H9 (cell line): ENCODE data around the gene TRPM3. TPM values are rescaled to one million over a fixed set of nuclear protein-coding genes. Genes with fewer than 3 reads are reported as not detected.

Experiments
- DNase-seq: peaks from one replicate; pipeline ENCODE4 v3.0.0-alpha.2; 2017
- H2AFZ ChIP-seq: one replicate; pipeline ENCODE4 v1.6.1; 2013; ENCODE audit warnings: mild to moderate bottlenecking, low read length, control low read depth, moderate library complexity
- H2AK5ac ChIP-seq: 2 replicates; pipeline ENCODE4 v1.6.1; 2013; ENCODE audit warnings: low read length, control low read depth, mixed read lengths; ENCODE audit not compliant: insufficient read length
- H2BK120ac ChIP-seq: one replicate; pipeline ENCODE4 v1.6.1; 2013; ENCODE audit warnings: low read depth, mild to moderate bottlenecking, low read length, control low read depth, inconsistent platforms; ENCODE audit not compliant: poor library complexity, severe bottlenecking
- H2BK12ac ChIP-seq: 2 replicates; pipeline ENCODE4 v1.6.1; 2013; ENCODE audit warnings: low read length, control low read depth, mixed read lengths, low read depth; ENCODE audit not compliant: insufficient read length
- H2BK15ac ChIP-seq: 2 replicates; pipeline ENCODE4 v1.6.1; 2013; ENCODE audit warnings: low read depth, low read length, control low read depth
- H2BK20ac ChIP-seq: one replicate; pipeline ENCODE4 v1.6.1; 2013; ENCODE audit warnings: low read depth, mild to moderate bottlenecking, low read length, control low read depth, inconsistent platforms; ENCODE audit not compliant: poor library complexity, severe bottlenecking
- H2BK5ac ChIP-seq: 2 replicates; pipeline ENCODE4 v1.6.1; 2013; ENCODE audit warnings: low read length, control low read depth, mixed read lengths; ENCODE audit not compliant: insufficient read length
- H3K14ac ChIP-seq: 2 replicates; pipeline ENCODE4 v1.6.1; 2013; ENCODE audit warnings: low read length, control low read depth; ENCODE audit not compliant: insufficient read depth
- H3K18ac ChIP-seq: 2 replicates; pipeline ENCODE4 v1.6.1; 2013; ENCODE audit warnings: low read depth, mild to moderate bottlenecking, mixed read lengths, low read length, control low read depth; ENCODE audit not compliant: insufficient read length
- H3K23ac ChIP-seq: 2 replicates; pipeline ENCODE4 v1.6.1; 2013; ENCODE audit warnings: low read length, control low read depth, mixed read lengths, low read depth; ENCODE audit not compliant: insufficient read length
- H3K23me2 ChIP-seq: 2 replicates; pipeline ENCODE4 v1.6.1; 2013; ENCODE audit warnings: low read depth, mild to moderate bottlenecking, mixed read lengths, low read length, control low read depth; ENCODE audit not compliant: insufficient read length, poor library complexity, severe bottlenecking
- H3K27ac ChIP-seq: 2 replicates; pipeline ENCODE4 v1.5.1; 2013; ENCODE audit warnings: low read length, control low read depth, mixed read lengths, low read depth; ENCODE audit not compliant: insufficient read length
- H3K27me3 ChIP-seq: 2 replicates; pipeline ENCODE4 v1.6.1; 2013; ENCODE audit warnings: low read length, control low read depth, inconsistent platforms; ENCODE audit not compliant: insufficient read depth
- H3K4ac ChIP-seq: 2 replicates; pipeline ENCODE4 v1.6.1; 2013; ENCODE audit warnings: low read depth, mild to moderate bottlenecking, control low read depth, inconsistent platforms, low read length, moderate library complexity
- H3K4me1 ChIP-seq: 2 replicates; pipeline ENCODE4 v1.6.1; 2013; ENCODE audit warnings: low read length, control low read depth, inconsistent platforms; ENCODE audit not compliant: insufficient read depth
- H3K4me2 ChIP-seq: 2 replicates; pipeline ENCODE4 v1.6.1; 2013; ENCODE audit warnings: low read length, control low read depth, mixed read lengths; ENCODE audit not compliant: insufficient read length, insufficient read depth
- H3K56ac ChIP-seq: 2 replicates; pipeline ENCODE4 v1.6.1; 2013; ENCODE audit warnings: low read depth, mild to moderate bottlenecking, mixed read lengths, low read length, control low read depth; ENCODE audit not compliant: insufficient read length
- H3K79me1 ChIP-seq: 2 replicates; pipeline ENCODE4 v1.6.1; 2013; ENCODE audit warnings: low read depth, mild to moderate bottlenecking, moderate library complexity, low read length, control low read depth, inconsistent platforms; ENCODE audit not compliant: insufficient read depth, poor library complexity, severe bottlenecking
- H3K79me2 ChIP-seq: 2 replicates; pipeline ENCODE4 v1.6.1; 2013; ENCODE audit warnings: low read length, control low read depth, inconsistent platforms; ENCODE audit not compliant: insufficient read depth
- H3K9ac ChIP-seq: 2 replicates; pipeline ENCODE4 v1.6.1; 2013; ENCODE audit warnings: low read length, control low read depth, mixed read lengths; ENCODE audit not compliant: insufficient read length; ENCODE audit errors: extremely low read depth
- H3K9me3 ChIP-seq: one replicate; pipeline ENCODE4 v1.6.1; 2013; ENCODE audit warnings: low read depth, low read length, inconsistent platforms; ENCODE audit not compliant: control insufficient read depth
- H3T11ph ChIP-seq: one replicate; pipeline ENCODE4 v1.6.1; 2013; ENCODE audit warnings: mild to moderate bottlenecking, low read length, control low read depth, inconsistent platforms
- H4K20me1 ChIP-seq: one replicate; pipeline ENCODE4 v1.6.1; 2013; ENCODE audit not compliant: control insufficient read depth, insufficient read length, insufficient read depth
- H4K5ac ChIP-seq: 2 replicates; pipeline ENCODE4 v1.6.1; 2013; ENCODE audit warnings: low read depth, mild to moderate bottlenecking, mixed read lengths, low read length, control low read depth; ENCODE audit not compliant: insufficient read length
- H4K8ac ChIP-seq: replicated peaks from 2 replicates; pipeline ENCODE4 v1.6.1; 2013; ENCODE audit warnings: low read length, control low read depth, mixed read lengths, low read depth; ENCODE audit not compliant: insufficient read length
- H4K91ac ChIP-seq: 2 replicates; pipeline ENCODE4 v1.6.1; 2013; ENCODE audit warnings: low read depth, mild to moderate bottlenecking, moderate library complexity, mixed read lengths, low read length, control low read depth; ENCODE audit not compliant: insufficient read length
- H3K27ac Mint-ChIP-seq, 3 experiments: 2 replicates in 2 of 3; 3 replicates in 1 of 3; pipeline ENCODE4 v1.8.0; 2020 to 2021; ENCODE audit warnings: mixed read lengths in 3 of 3, mild to moderate bottlenecking in 1 of 3, moderate library complexity in 1 of 3
- H3K27me3 Mint-ChIP-seq: 2 replicates; pipeline ENCODE4 v1.8.0; 2021; ENCODE audit warnings: low read depth, mild to moderate bottlenecking, moderate library complexity, mixed read lengths
- H3K36me3 Mint-ChIP-seq, 3 experiments: 2 replicates in 2 of 3; 3 replicates in 1 of 3; pipeline ENCODE4 v1.8.0; 2020 to 2021; ENCODE audit warnings: low read depth in 3 of 3, mixed read lengths in 3 of 3; ENCODE audit not compliant: insufficient read depth in 1 of 3
- H3K4me1 Mint-ChIP-seq, 2 experiments: 2 replicates each; pipeline ENCODE4 v1.8.0; 2020; ENCODE audit warnings: mixed read lengths in 2 of 2
- H3K4me3 Mint-ChIP-seq, 2 experiments: 2 replicates in 1 of 2; 3 replicates in 1 of 2; pipeline ENCODE4 v1.8.0; 2020 to 2021; ENCODE audit warnings: mild to moderate bottlenecking in 2 of 2, mixed read lengths in 2 of 2, moderate library complexity in 1 of 2
- H3K9me3 Mint-ChIP-seq, 2 experiments: 2 replicates in 1 of 2; 3 replicates in 1 of 2; pipeline ENCODE4 v1.8.0; 2020; ENCODE audit warnings: mild to moderate bottlenecking in 2 of 2, mixed read lengths in 2 of 2, moderate library complexity in 1 of 2
- CTCF ChIP-seq: fragments of 200-600 bp; sonication (generic); conservative IDR thresholded peaks from 3 replicates; pipeline ENCODE4 v1.8.0; 2021; ENCODE audit warnings: antibody characterized with exemption, mild to moderate bottlenecking
- WGBS: extraction: QIAGEN DNeasy Blood & Tissue Kit; methylation state at CpG from one replicate; pipeline ENCODE4 v1.1.7; 2013; ENCODE audit warnings: missing lambda C conversion rate, low lambda C conversion rate, mixed read lengths; ENCODE audit not compliant: insufficient read length; ENCODE audit errors: extremely low coverage; 5-methylcytosine and 5-hydroxymethylcytosine counted together
- total RNA-seq: library from RNA; stranded (reverse); gene quantifications from 2 replicates; pipeline ENCODE4 v1.2.1, GENCODE V29; 2021

The TRPM3 gene
- total RNA-seq, 1 experiment from 2014 or later = 10.3 TPM

GRCh38 chr9:70656281-70656680 lies 465.1 kb downstream of the TRPM3 start:
- Histone ChIP-seq H3K14ac (no peak overlapping the region), H3K27me3 (no peaks in the 10 kb centered on the region), H3K9ac (no peak overlapping the region), H3K27ac (no peak overlapping the region), H2AFZ (no peak overlapping the region), H3K79me1 (no peaks in the 10 kb centered on the region), H3K79me2 (no peaks in the 10 kb centered on the region), H3K23me2 (no peaks in the 10 kb centered on the region), H2BK120ac (no peak overlapping the region), H3K4me2 (no peak overlapping the region), H3K4me1 (no peaks in the 10 kb centered on the region), H3K23ac (no peak overlapping the region), H4K8ac (no peak overlapping the region), H2BK15ac (no peak overlapping the region), H3T11ph (no peak overlapping the region), H2BK20ac (no peak overlapping the region), H4K20me1 (no peaks in the 10 kb centered on the region), H3K4ac (no peak overlapping the region), H4K91ac (no peak overlapping the region), H2BK5ac (no peak overlapping the region), H4K5ac (no peak overlapping the region), H3K18ac (no peak overlapping the region), H3K9me3 (no peaks in the 10 kb centered on the region), H2BK12ac (no peak overlapping the region), H2AK5ac (no peak overlapping the region), H3K56ac (no peak overlapping the region)
- Mint-ChIP-seq H3K9me3 (peaks cover 27% of the 10 kb centered on the region in 2 experiments), H3K27me3 (no peaks in the 10 kb centered on the region), H3K4me3 (no peak overlapping the region), H3K27ac (no peak overlapping the region), H3K4me1 (no peaks in the 10 kb centered on the region), H3K36me3 (peaks cover 6 to 22% (median 14%) of the 10 kb centered on the region in 3 experiments)
- no peak for DNase-seq
- TF ChIP-seq CTCF = no peak
- no CpG with 5 or more reads among the region's 1 CpG for WGBS
